ENCODE measurements around the gene PHOSPHO2. TPM values are rescaled to one million over a fixed set of nuclear protein-coding genes. Genes with fewer than 3 reads are reported as not detected.

The PHOSPHO2 gene
- total RNA-seq, 1 donor from 2014 or later = 8.5 TPM

- H3K9me3 Mint-ChIP-seq = no peaks in the 10 kb centered on the region
- TF ChIP-seq, protein P1, sequence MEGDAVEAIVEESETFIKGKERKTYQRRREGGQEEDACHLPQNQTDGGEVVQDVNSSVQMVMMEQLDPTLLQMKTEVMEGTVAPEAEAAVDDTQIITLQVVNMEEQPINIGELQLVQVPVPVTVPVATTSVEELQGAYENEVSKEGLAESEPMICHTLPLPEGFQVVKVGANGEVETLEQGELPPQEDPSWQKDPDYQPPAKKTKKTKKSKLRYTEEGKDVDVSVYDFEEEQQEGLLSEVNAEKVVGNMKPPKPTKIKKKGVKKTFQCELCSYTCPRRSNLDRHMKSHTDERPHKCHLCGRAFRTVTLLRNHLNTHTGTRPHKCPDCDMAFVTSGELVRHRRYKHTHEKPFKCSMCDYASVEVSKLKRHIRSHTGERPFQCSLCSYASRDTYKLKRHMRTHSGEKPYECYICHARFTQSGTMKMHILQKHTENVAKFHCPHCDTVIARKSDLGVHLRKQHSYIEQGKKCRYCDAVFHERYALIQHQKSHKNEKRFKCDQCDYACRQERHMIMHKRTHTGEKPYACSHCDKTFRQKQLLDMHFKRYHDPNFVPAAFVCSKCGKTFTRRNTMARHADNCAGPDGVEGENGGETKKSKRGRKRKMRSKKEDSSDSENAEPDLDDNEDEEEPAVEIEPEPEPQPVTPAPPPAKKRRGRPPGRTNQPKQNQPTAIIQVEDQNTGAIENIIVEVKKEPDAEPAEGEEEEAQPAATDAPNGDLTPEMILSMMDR (conservative IDR thresholded peaks at IDR 0.05) = no peak
- H3K27ac Mint-ChIP-seq = no peak overlapping the region
- no peaks in the 10 kb centered on the region for H3K4me1 Mint-ChIP-seq (ENCODE audit: unreplicated experiment)
- no peaks in the 10 kb centered on the region for H3K36me3 Mint-ChIP-seq
- no peaks in the 10 kb centered on the region for H3K27me3 Mint-ChIP-seq
- H3K4me3 Mint-ChIP-seq = no peak overlapping the region
- no peak for DNase-seq (ENCODE audit: extremely low spot score, unreplicated experiment)
Measured at GRCh38 chr2:169664978-169665930, 29.0 kb upstream of the PHOSPHO2 start.

DNA sequence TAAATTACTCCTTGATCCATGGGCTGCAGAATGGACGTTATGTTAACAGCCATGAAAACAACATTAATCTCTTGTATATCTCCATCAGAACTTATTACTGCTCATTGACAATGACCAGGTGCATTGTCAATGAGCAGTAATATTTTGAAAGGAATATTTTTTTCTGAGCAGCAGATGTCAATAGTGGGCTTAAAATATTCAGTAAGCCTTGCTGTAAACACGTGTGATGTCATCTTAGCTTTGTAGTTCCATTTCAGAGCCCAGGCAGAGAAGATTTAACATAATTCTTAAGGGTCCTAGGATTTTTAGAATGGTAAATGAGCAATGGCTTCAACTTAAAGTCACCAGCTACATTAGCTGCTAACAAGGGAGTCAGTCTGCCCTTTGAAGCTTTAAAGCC, 26.7 kb upstream of the PHOSPHO2 start:
- TF ChIP-seq, protein P1 (conservative IDR thresholded peaks at IDR 0.05) = no peak
- Mint-ChIP-seq H3K36me3 (no peaks in the 10 kb centered on the region), H3K4me3 (no peak overlapping the region), H3K27me3 (no peaks in the 10 kb centered on the region), H3K9me3 (no peaks in the 10 kb centered on the region), H3K4me1 (ENCODE audit: unreplicated experiment) (no peaks in the 10 kb centered on the region), H3K27ac (no peak overlapping the region)
- no peak for DNase-seq (ENCODE audit: extremely low spot score, unreplicated experiment)

DNA sequence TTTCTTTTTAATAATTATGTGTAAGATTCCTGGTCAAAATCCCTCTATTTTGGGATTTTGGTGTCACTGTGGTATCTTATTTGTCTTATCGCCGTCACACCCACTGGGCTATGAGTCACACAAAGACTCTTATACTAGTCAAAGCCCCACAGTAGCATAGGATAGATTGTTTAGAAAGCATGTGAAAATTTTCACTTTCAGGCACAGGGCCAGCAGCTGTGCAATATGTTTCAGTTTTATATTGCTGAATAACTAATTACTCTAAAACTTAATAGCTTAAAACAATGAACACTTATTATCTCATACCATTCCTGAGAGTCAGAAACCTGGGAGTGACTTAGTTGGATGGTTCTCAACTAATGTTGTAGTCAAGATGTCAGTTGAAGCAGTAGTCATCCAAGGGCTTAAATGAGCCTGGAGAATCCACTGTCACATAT, 24.0 kb upstream of the PHOSPHO2 start:
- no peak overlapping the region for H3K4me3 Mint-ChIP-seq
- H3K27ac Mint-ChIP-seq = no peak overlapping the region
- no peaks in the 10 kb centered on the region for H3K27me3 Mint-ChIP-seq
- no peak for DNase-seq (ENCODE audit: extremely low spot score, unreplicated experiment)
- no peaks in the 10 kb centered on the region for H3K9me3 Mint-ChIP-seq
- no peaks in the 10 kb centered on the region for H3K36me3 Mint-ChIP-seq
- TF ChIP-seq, protein P1 (conservative IDR thresholded peaks at IDR 0.05) = no peak
- H3K4me1 Mint-ChIP-seq (ENCODE audit: unreplicated experiment) = no peaks in the 10 kb centered on the region

DNA sequence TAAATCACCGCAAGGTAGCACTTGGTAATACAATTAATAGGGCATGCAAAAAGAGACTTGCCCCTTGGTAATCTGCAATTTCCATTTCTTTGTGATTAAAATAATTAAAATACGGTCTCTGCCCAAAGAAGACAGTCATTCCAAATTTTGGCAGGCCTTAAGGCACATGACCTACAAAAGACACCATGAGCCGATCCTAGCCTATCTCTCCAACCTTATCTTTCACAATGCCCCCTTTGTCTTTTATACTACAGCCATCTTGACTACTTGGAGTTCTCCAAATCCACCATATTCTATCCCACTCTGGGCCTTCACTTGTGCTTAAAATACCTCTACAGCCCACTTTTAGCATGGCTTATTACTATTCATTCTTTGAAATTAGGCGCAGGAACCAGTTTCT, 23.3 kb upstream of the PHOSPHO2 start:
- no peak overlapping the region for H3K27ac Mint-ChIP-seq
- no peak for DNase-seq (ENCODE audit: extremely low spot score, unreplicated experiment)
- TF ChIP-seq, protein P1 (conservative IDR thresholded peaks at IDR 0.05) = no peak
- H3K4me1 Mint-ChIP-seq (ENCODE audit: unreplicated experiment) = no peaks in the 10 kb centered on the region
- no peaks in the 10 kb centered on the region for H3K9me3 Mint-ChIP-seq
- H3K27me3 Mint-ChIP-seq = no peaks in the 10 kb centered on the region
- no peaks in the 10 kb centered on the region for H3K36me3 Mint-ChIP-seq
- no peak overlapping the region for H3K4me3 Mint-ChIP-seq

GRCh38 chr2:169672406-169672805, 21.9 kb upstream of the PHOSPHO2 start:
- H3K27ac Mint-ChIP-seq = no peak overlapping the region
- no peaks in the 10 kb centered on the region for H3K36me3 Mint-ChIP-seq
- H3K9me3 Mint-ChIP-seq = no peaks in the 10 kb centered on the region

More at GRCh38 chr2:169672406-169672805, 21.9 kb upstream of the PHOSPHO2 start:
- Mint-ChIP-seq H3K4me3 (no peak overlapping the region), H3K4me1 (ENCODE audit: unreplicated experiment) (no peaks in the 10 kb centered on the region), H3K27me3 (no peaks in the 10 kb centered on the region)
- TF ChIP-seq, protein P1 (conservative IDR thresholded peaks at IDR 0.05) = no peak
- DNase-seq (ENCODE audit: extremely low spot score, unreplicated experiment) = no peak

All from type B pancreatic cell (in vitro differentiated cells).